CD1c-positive myeloid dendritic cell (primary cell): ENCODE measurements around the gene NCEH1.
A peak's percentile ranks its signal among the peaks of the same experiment; 100 is the strongest.
"Not testable (repeated sequence)": the region's sequence is repeated elsewhere in the genome, so short reads cannot be mapped to it uniquely, and the experiment has no call there.

Experiments
- DNase-seq: peaks from one replicate; pipeline ENCODE4 v3.0.0-alpha.2; 2016; ENCODE audit errors: extremely low spot score

Gene NCEH1

GRCh38 chr3:172710664-172711453 lies at the start of gene NCEH1:
Gene NCEH1, minus strand, starts transcription at chr3:172711067. Its CDS starts 83 bp downstream, at chr3:172710984.
- peak; percentile 96 for DNase-seq

GRCh38 chr3:172760416-172760815 lies 49.5 kb upstream of the NCEH1 start:
- DNase-seq = not testable (repeated sequence)

- DNase-seq = no peak
Observed at GRCh38 chr3:172753125-172753524, 42.3 kb upstream of the NCEH1 start.

GRCh38 chr3:172752651-172753050 lies 41.8 kb upstream of the NCEH1 start:
- DNase-seq = no peak

GRCh38 chr3:172751175-172751704 lies 40.4 kb upstream of the NCEH1 start:
- DNase-seq = peak; percentile 26

GRCh38 chr3:172750368-172751174 lies 39.7 kb upstream of the NCEH1 start, which contains the start of gene ECT2:
Gene ECT2, plus strand, starts transcription at chr3:172750726. Its CDS starts 3,805 bp downstream, at chr3:172754531.
- DNase-seq = peak; percentile 100

GRCh38 chr3:172750069-172750367 lies 39.2 kb upstream of the NCEH1 start:
- no peak for DNase-seq

GRCh38 chr3:172749230-172749965 lies 38.5 kb upstream of the NCEH1 start:
- no peak for DNase-seq

- no peak for DNase-seq
Observed at GRCh38 chr3:172746475-172746874, 35.6 kb upstream of the NCEH1 start.

GRCh38 chr3:172739462-172739861 lies 28.6 kb upstream of the NCEH1 start:
- DNase-seq = no peak

GRCh38 chr3:172735014-172735413 lies 24.1 kb upstream of the NCEH1 start:
- DNase-seq = no peak

GRCh38 chr3:172726380-172726779 lies 15.5 kb upstream of the NCEH1 start:
- DNase-seq = no peak

- DNase-seq = not testable (repeated sequence)
Observed at GRCh38 chr3:172722536-172723040, 11.7 kb upstream of the NCEH1 start.

GRCh38 chr3:172717493-172718088 lies 6.7 kb upstream of the NCEH1 start:
- DNase-seq = peak; percentile 37

GRCh38 chr3:172716476-172716875 lies 5.6 kb upstream of the NCEH1 start:
- DNase-seq = peak; percentile 78

- no peak for DNase-seq
Observed at GRCh38 chr3:172713316-172713715, 2.4 kb upstream of the NCEH1 start.

GRCh38 chr3:172711454-172711795 lies 558 bp upstream of the NCEH1 start:
- no peak for DNase-seq

- peak; percentile 47 for DNase-seq
Observed at GRCh38 chr3:172709774-172710663, 848 bp downstream of the NCEH1 start.

- DNase-seq = peak; percentile 20
Observed at GRCh38 chr3:172708921-172709773, 1.7 kb downstream of the NCEH1 start.
